ENCODE results near the gene PXDN.
"Not testable (repeated sequence)": the region's sequence is repeated elsewhere in the genome, so short reads cannot be mapped to it uniquely, and the experiment has no call there.

The PXDN gene

DNA sequence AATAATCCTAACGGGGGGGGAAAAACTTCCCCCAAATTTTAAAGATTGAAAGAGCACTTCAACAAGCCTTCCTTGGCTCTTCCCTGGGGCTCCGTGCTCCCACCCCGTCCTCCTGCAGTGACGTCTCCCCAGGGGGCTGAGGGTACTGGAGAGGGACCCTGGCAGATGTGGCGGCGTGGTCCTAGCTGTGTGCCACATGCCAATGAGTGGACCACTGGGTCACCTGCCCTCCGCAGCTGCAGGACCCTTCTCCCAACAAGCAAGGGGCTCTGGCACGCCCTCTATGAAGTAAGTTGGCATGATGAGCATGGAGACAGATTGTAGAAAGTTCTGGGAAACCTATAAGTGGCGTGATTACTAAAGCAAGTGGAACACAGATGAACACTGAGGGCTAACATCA is 46.7 kb downstream of the PXDN start:
- DNase-seq = no peak

DNA sequence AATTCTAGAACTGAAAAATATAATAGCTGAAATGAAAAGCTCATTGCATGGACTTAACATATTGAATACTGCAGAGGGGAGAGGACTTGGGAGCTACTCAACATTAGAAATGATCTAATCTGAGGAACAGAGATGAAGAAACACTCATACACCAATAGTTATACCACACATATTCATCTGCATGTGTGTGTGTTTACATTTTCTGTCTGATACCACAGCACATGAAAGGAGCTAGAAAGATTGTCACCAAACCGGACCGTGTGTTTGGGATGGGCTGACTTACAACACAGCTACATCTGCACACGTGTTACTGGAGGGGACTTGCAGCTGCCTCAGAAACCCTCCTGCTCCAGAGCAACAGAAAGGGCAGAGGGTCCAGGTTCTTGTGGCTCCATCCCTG is 47.8 kb downstream of the PXDN start:
- DNase-seq = no peak

DNA sequence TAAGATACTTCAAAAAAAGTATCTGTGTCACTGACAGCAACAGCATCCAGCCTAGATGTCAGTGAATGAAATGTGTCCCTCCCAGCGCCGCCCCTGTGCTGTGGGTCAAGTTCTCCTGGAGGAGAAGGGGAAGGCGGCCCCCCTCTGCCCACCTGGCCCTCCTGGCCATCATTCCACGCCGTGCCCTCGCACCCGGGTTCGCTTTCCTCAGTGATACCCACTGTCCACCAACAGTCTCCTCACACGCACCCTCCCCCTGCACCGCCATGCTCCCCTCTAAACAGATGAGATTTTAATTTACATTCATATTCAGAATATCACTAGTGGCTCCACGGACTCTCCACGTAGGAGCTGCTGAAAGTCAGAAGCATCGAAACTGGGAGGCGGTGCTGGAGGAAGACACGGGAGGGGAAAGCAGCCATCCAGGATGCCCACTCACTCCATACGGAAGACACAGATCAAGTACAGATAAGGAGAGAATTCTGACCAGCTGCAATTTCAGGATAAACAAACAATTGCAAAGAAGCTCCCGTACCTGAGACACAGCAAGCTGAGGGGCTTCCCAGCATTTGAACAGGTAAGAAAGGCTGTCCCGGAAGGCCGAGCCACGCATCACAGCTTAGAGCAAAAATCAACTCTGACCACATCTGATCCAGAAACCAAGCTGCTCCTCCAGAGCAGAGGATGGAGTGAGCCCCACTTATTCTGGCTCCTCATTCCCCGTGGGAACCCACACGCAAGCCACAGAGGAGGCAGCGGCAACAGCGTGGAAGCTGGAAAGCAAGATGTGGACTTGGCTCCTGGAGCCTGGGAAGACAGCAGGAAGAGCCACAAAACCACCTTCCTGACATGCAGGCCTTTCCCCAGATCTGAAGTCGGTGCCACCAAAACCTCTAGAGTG is 49.7 kb downstream of the PXDN start:
- no peak for DNase-seq

DNA sequence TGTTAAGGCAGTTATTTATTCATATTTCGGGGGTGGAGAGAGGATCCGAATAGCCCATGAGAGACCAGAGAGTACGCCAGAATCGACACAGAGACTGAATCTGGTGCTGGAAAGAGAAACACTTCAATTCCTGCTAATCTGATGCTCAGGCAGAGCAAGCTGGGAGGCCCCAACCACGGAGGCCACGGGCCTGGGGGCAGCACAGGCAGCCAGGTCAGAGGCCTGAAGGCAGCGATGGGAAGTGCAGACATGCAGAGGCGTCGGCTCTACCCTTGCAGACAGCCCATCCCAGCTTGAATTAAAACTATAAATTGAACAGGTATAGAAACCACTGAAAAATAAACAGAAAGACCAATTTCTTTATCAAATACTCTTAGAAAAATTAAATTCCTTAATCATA is 50.6 kb downstream of the PXDN start:
- no peak for DNase-seq

DNA sequence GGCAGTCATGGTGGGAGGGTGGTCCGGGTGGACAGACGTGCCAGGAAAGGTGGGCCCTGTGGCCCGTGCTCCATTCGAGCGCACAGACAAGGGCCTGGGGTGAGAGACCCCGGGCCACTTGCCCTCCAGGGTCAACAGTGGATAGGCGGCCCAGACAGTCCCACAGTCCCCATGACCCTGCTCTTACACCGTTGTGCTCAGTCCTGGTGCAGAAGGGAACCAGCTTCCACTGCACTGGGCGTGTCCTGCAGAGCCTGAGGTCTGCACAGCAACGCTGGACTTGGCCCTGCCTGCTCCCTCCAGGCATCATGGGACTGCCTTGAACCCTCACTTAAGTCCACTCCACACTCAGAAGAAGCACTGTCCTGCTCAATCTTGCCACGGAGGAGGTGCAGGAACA is 52.0 kb downstream of the PXDN start:
- DNase-seq = no peak

DNA sequence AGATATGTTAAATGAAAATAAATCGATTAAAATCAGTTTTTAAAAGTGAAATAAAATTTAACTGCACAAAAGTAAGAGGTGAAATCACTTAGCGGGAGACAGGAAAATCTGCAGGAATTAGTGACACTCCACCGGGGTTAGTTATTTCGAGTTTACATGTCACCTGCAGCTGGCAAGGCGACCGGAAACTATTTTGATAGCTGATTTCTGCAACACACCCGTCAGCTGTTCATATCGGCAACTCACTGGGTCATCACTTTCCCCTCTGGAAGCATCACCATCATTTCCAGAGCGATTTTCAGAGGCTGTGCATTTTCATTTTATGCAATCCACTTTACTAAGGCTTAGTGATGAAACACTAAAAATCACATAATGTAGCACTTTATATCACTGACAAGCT is 52.9 kb downstream of the PXDN start:
- no peak for DNase-seq

DNA sequence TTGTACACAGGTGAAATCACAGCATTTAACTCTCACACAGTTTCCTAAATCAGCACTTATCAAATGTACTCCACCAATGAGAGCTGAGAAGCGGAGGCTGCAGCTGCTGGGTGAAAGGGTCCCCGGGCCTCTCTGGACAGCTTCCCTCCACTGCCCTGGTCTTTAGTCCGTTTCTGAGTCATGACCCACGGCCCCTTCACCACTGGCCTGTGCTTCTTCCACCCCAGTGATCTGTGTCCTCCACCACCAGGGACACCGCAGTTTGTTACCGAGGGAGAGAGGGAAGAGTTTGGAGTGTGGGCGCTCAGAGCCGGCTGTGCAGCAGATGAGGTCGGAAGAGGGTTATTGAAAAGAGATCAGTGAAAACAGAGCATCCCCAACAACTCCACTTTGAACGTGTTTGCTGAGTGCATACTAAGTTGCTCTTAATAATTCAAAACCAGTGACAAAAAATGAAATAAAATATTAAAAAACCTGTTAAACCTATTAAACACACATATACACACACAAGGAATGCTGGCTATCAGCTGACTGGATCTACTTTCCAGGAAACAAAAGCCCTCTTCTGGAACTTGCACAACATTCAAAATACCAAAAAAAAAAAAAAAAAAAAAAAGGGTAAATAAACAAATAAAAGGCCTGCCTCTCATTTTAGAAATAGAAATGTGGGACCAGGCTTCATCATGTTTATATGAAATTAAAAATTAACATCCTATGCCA is 54.1 kb downstream of the PXDN start:
- no peak for DNase-seq

DNA sequence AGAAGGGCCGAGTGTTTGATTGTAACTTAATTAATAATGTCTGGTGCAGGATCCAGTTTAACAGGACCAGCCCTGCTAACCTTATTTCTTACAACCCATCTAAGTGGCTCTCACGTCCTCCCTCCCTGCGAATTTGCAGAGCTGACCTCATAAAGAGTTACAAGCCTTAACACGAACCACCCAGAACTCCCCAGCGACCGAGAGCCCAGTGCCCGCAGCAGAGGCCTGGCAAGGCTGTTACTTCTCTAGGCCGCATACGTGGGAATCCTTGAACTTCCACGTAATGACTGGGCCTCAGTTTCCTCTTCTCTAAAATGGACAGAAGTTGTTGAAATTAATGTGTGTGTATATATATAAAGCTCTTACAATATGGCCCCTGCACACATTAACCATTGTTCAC is 55.5 kb downstream of the PXDN start:
- DNase-seq = no peak

DNA sequence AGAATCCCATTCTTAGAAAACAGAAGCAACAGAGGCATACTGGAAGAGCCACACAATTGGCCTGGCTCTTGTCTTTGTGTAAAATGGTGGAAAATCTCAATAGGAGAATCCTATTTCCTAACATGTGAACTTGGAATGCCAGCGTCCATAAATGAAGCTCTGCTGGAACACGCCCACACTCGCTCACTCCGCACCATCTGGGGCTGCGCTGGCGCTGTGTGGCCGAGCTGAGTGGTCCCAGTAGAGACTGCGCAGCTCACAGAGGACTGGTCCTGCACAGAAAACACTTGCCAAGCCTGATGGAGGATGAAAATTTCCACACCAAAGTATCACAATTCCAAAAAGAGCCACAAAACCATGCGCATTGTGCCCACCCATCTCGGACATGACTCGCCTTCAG is 56.2 kb downstream of the PXDN start:
- no peak for DNase-seq

DNA sequence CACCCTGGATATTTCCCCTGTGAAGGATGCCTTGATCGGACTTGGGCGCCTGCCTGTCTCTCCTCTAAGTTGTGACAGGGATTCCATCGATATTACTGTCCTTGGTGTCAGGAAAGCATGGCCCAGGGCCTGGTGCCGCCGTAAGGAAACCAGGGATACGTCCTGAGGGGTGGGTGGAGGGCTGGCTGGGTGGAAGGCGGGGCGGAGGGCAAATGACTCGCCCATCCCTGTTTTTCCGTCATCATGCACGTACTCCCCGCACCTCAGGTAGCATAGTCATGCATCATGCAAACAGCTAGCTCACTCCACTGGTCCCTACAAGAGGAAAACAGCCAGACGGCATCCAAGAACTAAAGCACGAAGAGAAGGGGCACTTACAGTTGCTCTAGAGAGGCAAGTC is 57.1 kb downstream of the PXDN start:
- DNase-seq = no peak

DNA sequence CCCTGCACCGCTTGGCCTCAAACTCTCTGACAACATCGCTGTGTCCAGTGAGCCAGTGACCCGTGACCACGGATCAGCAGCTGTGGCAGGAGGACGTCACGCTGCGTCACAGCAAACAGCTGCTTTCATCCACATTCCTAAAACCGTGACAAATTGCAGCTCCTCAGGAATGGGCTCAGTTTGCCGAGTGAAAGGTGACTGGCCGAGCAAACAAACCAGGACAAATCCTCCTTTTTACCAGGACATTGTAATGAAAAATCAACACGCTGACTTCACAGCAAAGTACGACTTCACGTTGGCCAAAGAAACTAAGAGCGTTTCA is 57.6 kb downstream of the PXDN start:
- DNase-seq = no peak

DNA sequence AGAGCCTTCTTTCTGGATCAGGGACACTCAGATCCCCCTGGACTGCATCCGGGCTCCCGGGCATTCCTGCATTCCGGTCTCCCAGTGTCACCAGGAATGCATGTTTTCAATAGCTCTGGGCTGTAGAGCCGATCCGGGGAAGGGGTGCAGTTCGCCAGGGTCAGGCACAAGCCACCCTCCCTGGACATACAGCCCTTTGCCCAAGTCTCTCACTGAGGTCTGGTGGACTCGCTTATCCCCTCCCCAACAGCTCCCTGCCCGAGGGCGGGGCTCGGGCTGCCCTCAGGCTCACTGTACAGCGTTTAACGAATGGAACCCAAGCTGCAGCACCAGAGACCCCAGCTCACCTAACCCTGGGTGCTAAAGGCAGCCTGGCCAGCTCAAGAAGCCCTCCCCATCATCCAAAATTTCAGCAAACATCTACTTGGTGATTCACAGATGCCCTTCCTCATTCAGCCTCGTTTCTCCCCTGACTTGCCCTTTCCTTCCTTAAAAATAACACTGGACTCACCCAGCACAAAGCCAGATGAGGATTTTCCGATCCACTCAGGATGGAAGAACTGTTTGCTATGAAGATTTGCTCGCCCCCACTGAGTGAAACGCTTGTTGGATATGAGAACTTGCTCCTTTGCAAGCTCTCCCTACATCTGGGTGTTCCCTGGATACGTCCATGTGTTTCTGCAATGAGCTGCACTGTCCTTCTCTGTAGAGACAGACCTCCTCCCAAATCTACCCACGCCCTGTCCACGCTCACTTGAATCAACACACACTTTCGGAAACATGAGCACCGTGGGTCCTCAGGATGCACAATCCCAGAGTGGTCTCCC is 58.1 kb downstream of the PXDN start:
- no peak for DNase-seq

DNA sequence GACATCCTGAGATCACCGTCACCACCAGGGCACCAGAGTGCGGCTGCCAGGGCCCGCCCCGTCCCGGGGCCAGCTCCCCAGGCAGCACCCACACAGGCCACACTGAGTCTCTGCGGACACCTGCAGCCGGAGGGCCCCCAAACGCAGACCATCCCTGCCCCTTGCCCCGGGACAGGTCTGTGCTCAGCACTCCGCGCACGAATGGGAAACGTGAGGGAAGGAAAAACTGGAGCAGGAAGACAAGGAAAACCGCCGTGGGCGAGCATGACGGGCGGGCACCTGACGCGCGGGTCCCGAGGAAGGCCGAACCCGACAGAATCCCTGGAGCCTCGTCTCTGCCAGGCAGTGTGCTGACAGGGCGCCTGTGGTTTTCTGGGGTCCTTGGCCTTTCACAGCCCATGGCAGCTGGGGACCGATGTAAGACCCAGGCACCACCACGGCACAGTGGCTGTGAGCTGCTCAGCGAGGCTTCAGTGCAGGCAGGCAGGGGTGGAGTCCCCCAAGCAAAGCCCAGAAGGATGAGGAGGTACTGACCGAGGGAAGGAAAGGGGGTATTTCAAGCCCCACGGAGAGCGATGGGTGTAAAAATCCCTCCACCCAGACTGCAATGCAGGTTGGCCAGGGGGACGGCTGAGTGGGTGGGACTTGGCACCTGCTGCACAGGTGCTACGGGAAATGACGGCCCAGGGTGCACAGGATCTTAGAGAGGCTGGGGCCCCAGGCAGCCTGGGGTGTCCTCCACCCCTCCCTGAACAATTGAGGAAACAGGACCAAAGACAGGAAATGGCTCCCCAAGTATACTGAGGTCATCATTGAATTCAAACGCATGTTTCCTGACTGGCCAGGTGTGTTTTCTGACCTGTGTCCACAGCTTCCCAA is 59.0 kb downstream of the PXDN start:
- no peak for DNase-seq

DNA sequence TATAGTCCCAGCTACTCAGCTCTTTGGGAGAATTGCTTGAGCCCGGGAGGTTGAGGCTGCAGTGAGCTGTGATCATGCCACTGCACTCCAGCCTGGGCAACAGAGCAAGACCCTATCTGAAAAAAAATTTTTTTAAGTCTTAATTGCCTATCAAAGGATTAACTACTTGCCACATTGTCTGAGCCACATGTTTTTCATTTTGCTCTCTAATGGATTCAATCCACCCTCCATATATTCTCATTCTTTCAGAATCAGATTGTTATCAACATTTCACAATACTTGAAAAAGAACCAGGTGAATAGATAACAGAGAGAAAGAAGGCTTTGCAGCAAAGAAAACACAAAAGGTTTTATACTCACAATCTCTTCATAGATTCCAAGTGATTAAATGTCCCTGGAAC is 61.0 kb downstream of the PXDN start:
- no peak for DNase-seq

DNA sequence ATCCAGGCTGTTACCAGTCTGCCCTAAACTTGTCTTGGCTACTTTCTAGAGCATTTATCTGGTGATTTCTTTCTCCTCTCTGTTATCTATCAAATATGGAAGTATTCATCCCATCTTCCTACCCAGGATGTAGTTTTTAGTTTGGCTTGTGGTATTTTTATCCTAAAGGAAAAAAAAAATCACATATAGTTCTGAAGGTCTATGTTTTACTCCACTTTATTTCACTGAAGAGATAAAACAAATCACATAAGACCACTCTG is 62.2 kb downstream of the PXDN start:
- DNase-seq = no peak

DNA sequence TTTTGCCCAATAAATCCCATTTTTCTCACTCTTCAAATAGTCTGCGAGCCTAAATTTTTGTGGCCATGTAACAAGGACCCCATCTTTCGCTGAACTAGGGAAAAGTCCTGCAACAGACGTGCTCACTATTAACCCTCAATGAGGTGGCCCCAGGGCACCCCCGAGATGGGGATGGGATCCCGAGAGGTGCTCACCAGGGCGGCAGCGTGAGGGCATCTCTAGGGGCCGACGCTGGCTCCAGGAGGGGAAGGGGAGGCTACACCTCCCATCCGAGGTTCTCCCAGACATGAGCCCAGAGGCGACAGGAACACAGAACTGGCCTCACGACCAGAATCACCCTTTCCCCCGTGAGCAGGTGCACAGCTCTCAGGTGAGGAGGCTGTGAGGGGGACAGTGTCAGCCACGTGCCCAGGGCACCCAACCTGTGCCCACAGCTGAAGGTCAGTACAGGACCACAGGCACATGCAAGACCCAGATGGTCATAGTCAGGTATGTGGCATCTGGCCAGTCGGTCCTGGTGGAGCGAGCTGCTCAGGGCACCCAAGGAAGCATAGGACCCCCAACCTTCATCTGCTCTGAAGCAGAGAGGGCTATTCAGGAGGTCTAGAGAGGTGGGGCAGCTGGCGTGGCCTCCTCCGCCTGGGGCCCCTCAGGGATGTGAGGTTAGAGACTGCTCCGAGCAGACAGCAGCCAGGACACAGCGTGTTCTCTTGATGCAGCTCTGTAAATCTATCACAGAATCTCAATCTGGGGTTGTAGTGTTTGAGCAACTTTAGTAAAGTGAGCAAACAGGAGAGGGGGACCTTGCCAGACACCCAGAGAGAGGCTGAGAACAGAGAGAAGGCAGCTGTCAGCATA is 62.8 kb downstream of the PXDN start:
- no peak for DNase-seq

DNA sequence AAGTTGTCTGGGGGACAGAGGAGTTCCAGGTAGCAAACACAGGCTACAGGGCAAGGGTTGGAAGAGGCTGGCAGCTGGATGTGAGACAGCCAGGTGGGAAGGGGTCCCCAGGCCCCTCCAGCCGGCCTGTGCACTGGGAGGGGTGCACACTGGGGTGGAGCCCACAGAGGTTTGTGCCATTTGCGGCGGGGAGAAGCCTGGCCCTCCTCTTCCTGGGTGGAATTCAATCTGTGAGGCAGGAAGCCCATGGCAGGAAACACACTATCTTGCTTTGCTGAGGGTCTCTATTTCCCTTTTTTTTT is 63.3 kb downstream of the PXDN start:
- DNase-seq = no peak

DNA sequence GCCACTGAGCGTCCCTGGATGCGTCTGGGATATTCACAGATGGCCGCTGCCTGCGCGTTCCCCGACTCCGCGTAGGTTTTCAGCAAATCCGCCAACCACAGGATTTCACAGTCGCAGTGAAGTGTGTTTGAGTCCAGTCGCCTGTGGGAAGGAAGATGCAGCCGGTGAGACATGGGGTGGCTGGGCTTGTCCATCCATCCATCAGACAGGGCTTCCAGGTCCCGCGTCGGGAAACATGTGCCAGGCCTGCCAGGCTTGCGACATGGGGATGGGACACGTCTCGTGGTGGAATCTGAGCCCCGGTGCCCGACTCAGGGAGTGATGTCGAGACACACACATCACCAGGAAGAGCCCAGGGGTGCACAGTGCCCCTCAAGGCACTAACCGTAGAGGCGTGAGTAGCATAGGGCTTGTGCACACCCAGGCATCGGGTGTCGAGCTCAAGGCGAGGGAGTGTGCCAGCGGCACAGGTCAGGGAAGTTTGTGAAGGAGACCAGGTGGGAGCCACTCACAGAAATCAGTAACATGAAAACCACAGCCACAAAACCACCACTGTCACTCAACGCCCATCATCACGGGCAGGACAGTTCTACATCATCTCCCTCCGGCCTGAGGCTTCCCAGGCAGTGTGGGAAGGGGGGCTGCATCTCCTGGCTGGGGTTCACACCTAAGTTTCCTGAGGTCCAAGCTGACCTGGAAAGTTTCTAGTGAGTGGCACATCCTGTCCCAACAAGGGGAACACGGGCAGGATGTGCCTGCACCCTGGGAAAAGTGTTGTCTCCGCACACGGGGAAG is 63.9 kb downstream of the PXDN start:
- no peak for DNase-seq

DNA sequence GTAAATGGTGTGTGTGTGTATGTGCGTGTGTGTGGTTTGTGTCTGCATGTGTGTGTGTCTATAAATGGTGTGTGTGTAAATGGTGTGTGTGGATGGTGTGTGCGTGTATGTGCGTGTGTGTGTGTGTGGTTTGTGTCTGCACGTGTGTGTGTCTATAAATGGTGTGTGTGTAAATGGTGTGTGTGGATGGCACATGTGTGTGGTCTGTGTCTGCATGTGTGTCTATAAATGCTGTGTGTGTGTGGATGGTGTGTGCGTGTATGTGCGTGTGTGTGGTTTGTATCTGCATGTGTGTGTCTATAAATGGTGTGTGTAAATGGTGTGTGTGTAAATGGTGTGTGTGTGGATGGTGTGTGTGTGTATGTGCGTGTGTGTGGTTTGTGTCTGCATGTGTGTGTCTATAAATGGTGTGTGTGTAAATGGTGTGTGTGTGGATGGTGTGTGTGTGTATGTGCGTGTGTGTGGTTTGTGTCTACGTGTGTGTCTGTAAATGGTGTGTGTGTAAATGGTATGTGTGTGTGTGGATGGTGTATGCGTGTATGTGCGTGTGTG is 64.8 kb downstream of the PXDN start:
- not testable (repeated sequence) for DNase-seq

DNA sequence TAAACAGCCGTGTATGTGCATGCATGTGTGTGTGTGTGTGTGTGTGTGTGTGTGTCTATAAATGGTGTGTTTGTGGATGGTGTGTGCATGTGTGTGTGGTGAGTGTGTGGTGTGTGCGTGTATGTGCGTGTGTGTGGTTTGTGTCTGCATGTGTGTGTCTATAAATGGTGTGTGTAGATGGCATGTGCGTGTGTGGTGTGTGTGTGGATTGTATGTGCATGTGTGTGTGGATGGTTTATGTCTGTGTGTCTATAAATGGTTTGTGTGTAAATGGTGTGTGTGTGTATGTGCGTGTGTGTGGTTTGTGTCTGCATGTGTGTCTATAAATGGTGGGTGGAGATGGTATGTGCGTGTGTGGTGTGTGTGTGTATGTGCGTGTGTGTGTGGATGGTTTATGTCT is 65.2 kb downstream of the PXDN start:
- not testable (repeated sequence) for DNase-seq

DNA sequence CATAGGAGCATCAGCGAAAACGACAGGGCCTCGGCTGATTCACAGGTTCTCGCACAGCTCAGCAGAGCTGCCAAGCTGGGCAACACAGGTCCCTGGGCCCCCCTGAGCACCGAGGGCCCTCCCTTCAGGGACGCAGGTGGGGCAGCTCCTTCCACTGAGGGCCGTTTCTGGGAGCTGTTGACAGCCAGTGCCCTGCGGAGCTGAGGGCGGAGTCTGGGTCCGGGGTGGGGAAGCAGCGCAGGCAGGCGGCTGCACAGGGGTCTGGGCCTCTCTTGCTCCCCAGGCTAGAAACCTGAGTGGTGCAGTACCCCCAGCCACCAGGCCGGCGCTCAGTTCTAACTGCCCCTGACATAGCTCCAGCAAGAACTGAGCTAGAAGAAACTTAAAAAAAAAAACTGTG is 65.7 kb downstream of the PXDN start:
- DNase-seq = no peak

All from CD4-positive, alpha-beta T cell treated with Interleukin-17A for 1 hour (primary cell).